Heart left ventricle (tissue), 16 donors: ENCODE measurements around the gene CFAP57. TPM values are rescaled to one million over a fixed set of nuclear protein-coding genes. Genes with fewer than 3 reads are reported as not detected.

Experiments
- ATAC-seq, 4 donors: fragments of 200-7000 bp; cut with Tn5 transposase; one replicate each; pipeline ENCODE4 v1.9.1; 2020 to 2022; ENCODE audit warnings: moderate library complexity in 4 of 4, mild to moderate bottlenecking in 3 of 4, moderate number of reproducible peaks in 1 of 4
- DNase-seq, 5 donors: peaks; one replicate each; pipeline ENCODE4 v3.0.0-alpha.2; 2020
- H3K27ac ChIP-seq, 12 donors: fragments of 200-600 bp; sonication (generic) in 4 of 12; one replicate each; pipeline versions ENCODE4 v1.5.0 to v1.8.0; 2016 to 2022; ENCODE audit warnings: mild to moderate bottlenecking in 2 of 12
- H3K27me3 ChIP-seq, 9 donors: fragments of 200-600 bp; sonication (generic) in 2 of 9; one replicate each; pipeline versions ENCODE4 v1.5.1 to v1.8.0; 2016 to 2022; ENCODE audit warnings: mild to moderate bottlenecking in 3 of 9
- H3K36me3 ChIP-seq, 9 donors: fragments of 200-600 bp; sonication (generic) in 2 of 9; one replicate each; pipeline versions ENCODE4 v1.5.0 to v1.8.0; 2018 to 2022; ENCODE audit warnings: mild to moderate bottlenecking in 2 of 9
- H3K4me1 ChIP-seq, 12 donors: fragments of 200-600 bp; sonication (generic) in 4 of 12; one replicate each; pipeline versions ENCODE4 v1.5.0 to v1.8.0; 2016 to 2022; ENCODE audit warnings: mild to moderate bottlenecking in 3 of 12
- H3K4me3 ChIP-seq, 12 donors: fragments of 200-600 bp; sonication (generic) in 4 of 12; one replicate each; pipeline versions ENCODE4 v1.5.0 to v1.8.0; 2017 to 2022; ENCODE audit warnings: mild to moderate bottlenecking in 9 of 12, moderate library complexity in 4 of 12
- H3K9me3 ChIP-seq, 12 donors: fragments of 200-600 bp; sonication (generic) in 4 of 12; one replicate each; pipeline versions ENCODE4 v1.5.0 to v1.8.0; 2016 to 2022; ENCODE audit warnings: mild to moderate bottlenecking in 1 of 12
- CTCF ChIP-seq, 12 donors: fragments of 200-600 bp; sonication (generic) in 4 of 12; IDR thresholded peaks; one replicate each; pipeline versions ENCODE4 v1.5.0 to v1.8.0; 2018 to 2022; ENCODE audit warnings: antibody characterized with exemption in 12 of 12, mild to moderate bottlenecking in 5 of 12
- POLR2A ChIP-seq, 2 donors: fragments of 450-650 bp; IDR thresholded peaks; one replicate each; pipeline ENCODE4 v1.6.1; 2017; ENCODE audit warnings: antibody characterized with exemption in 2 of 2, mild to moderate bottlenecking in 2 of 2, moderate library complexity in 2 of 2
- WGBS, 4 donors: extraction: QIAGEN DNeasy Blood & Tissue Kit in 2 of 4; methylation state at CpG; one replicate each; pipeline versions ENCODE4 v1.1.5 to v1.1.7; 2013 to 2018; 5-methylcytosine and 5-hydroxymethylcytosine counted together
- intact Hi-C, 10 donors: fragments of 100-400 bp; cut with DNase I; formaldehyde crosslinking; loops; one replicate each; pipeline versions ENCODE4 v1.11.1 to v1.14.2; 2022
- polyA plus RNA-seq, 2 donors: library from polyadenylated mRNA; stranded (reverse); fragments of 200-250 nt; gene quantifications; one replicate each; pipeline ENCODE4 v1.2.3, GENCODE V29; 2013
- total RNA-seq, 9 donors: library from RNA; depleted of rRNA in 2 of 9; stranded (reverse); fragments of >200 nt in 2 of 9; fragmentation: NEBNext Ultra II Directional in 3 of 9; extraction: Animal tissue kit (Norgen Biotek cat#: 25700) in 3 of 9; gene quantifications; one replicate each; pipeline versions ENCODE4 v1.1.0 to v1.2.4, GENCODE V29; 2016 to 2023
- donor health status: ischemic (EF 13 %, LVEDD 7.1; RV severe dilation, severe dysfunction).
- donor health status: healthy with polysubstance abuse.
- donor health status: DM: no; HTN: yes; CAD: no.
- donor health status: DM: no; HTN: no; CAD: no.
- donor health status: ischemic (EF 25% LVEDD 6.9; RV normal size, moderate dysfunction).
- donor health status: ischemic (EF 25% LVEDD 5.7; RV mildly dilated, moderate dysfunction).
- donor health status: healthy.
- donor health status: DM: yes; HTN: yes; CAD: no.
- donor health status: ischemic (EF 35%, LVEDD 5.7; RV mildly dilated, moderate dysfunction).
- donor health status: nonischemic (EF 11% LVEDD 7.7; RV severe dilation, severe dysfunction).
- donor health status: DM: yes; HTN: yes; CAD: no.
- donor health status: PGD.
- donor health status: ischemic (EF 29% LVEDD 5.4; RV normal size, mild dysfunction).
- donor health status: nonischemic (EF 23%, LVEDD 6.1; RV moderate dilation, normal function).

Gene CFAP57
- total and polyA plus RNA-seq, 11 donors: 0.07 to 0.34 (median 0.13) TPM; not detected in 5

- WGBS, 4 donors: 48 to 69% (median 53%) methylated on average over 1 of the region's 1 CpG
- Histone ChIP-seq H3K27me3 (peaks cover 0 to 6% (median 0%) of the 10 kb centered on the region in 9 donors), H3K27ac (no peak overlapping the region), H3K9me3 (peaks cover 0 to 2% (median 0%) of the 10 kb centered on the region in 12 donors), H3K4me1 (peaks cover 0 to 11% (median 0%) of the 10 kb centered on the region in 12 donors), H3K4me3 (no peak overlapping the region), H3K36me3 (no peaks in the 10 kb centered on the region)
- no peak for DNase-seq
- TF ChIP-seq POLR2A (IDR thresholded peaks at IDR 0.05) (no peak), CTCF (IDR thresholded peaks at IDR 0.05) (no peak)
- ATAC-seq: no peak
- intact Hi-C loops: no loop called here
Measured at GRCh38 chr1:43134068-43134467, 38.1 kb upstream of the CFAP57 start.

- DNase-seq (no peak), ATAC-seq (no peak)
- Histone ChIP-seq H3K27me3 (peaks cover 0 to 4% (median 0%) of the 10 kb centered on the region in 9 donors), H3K27ac (no peak overlapping the region), H3K4me1 (peaks cover 0 to 11% (median 0%) of the 10 kb centered on the region in 12 donors), H3K9me3 (peaks cover 0 to 4% (median under 1%) of the 10 kb centered on the region in 12 donors), H3K36me3 (no peaks in the 10 kb centered on the region), H3K4me3 (no peak overlapping the region)
- TF ChIP-seq CTCF (IDR thresholded peaks at IDR 0.05) (no peak), POLR2A (IDR thresholded peaks at IDR 0.05) (no peak)
- intact Hi-C loops: no loop called here
Measured at GRCh38 chr1:43134640-43135039, 37.5 kb upstream of the CFAP57 start.

GRCh38 chr1:43135857-43136781 is 36.0 kb upstream of the CFAP57 start:
- H3K9me3 ChIP-seq: peaks cover 0 to 15% (median 8%) of the 10 kb centered on the region in 12 donors

More at GRCh38 chr1:43135857-43136781, 36.0 kb upstream of the CFAP57 start:
- TF ChIP-seq POLR2A (IDR thresholded peaks at IDR 0.05) (no peak), CTCF (IDR thresholded peaks at IDR 0.05) (no peak)
- intact Hi-C loops: no loop called here
- H3K27me3 ChIP-seq: peaks cover 0 to 4% (median 0%) of the 10 kb centered on the region in 9 donors
- DNase-seq (no peak), ATAC-seq (no peak)
- WGBS, 4 donors: 74 to 83% (median 78%) methylated on average over 9 of the region's 9 CpGs
- H3K4me1 ChIP-seq: peaks cover 0 to 11% (median 0%) of the 10 kb centered on the region in 12 donors
- no peaks in the 10 kb centered on the region for H3K36me3 ChIP-seq
- H3K4me3 ChIP-seq: no peak overlapping the region
- peak overlapping the region in 1 of 12 donors; percentile 8 for H3K27ac ChIP-seq
